Measurements from ENCODE around the gene TTC14. TPM values are rescaled to one million over a fixed set of nuclear protein-coding genes. Genes with fewer than 3 reads are reported as not detected.

The TTC14 gene
- total and polyA plus RNA-seq, 10 of the 15 experiments (the other 5 are each of a cell fraction or from before 2014, with no cell fraction given): 14.0 to 81.5 (median 29.4) TPM

DNA sequence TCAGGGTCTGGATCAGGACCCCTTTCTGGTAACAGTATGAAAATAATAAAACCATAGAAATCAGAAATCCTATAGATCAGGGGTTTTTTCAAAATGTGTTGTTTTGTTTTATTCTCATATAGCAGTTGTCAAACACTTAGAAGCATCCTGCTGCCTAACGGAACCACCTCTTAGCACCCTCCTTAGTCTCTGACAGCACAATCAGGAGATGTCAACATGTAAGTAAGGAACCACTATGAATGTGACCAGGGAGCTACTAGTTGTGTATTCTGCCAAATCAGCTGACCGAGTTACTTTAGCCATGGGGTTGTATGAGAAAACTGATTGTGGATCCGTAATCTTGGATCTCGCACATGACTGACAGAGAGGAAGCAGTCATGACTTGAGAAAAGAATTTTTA, 55.1 kb downstream of the TTC14 start:
- FAIRE-seq: no peak
- ChIA-PET POLR2A (interaction anchor here (0.6 kb wide), 1 partner anchor 1096 kb away, joined by 4 read pairs; no protein-coding TSS in a partner anchor), CTCF (no interaction called here)

More for the DNA sequence above, 55.1 kb downstream of the TTC14 start:
- DNase-seq (ENCODE audit: low read depth, low spot score) (no peak), ATAC-seq (peak; percentile 31; the same call in 2 of the 3 replicates)
- no peak overlapping the region for H3K27ac ChIP-seq (ENCODE audit: control insufficient read depth, insufficient read depth)
- H3K9ac ChIP-seq (ENCODE audit: control insufficient read depth, insufficient read depth, low read length): no peak overlapping the region
- no peak overlapping the region for H3K4me2 ChIP-seq (ENCODE audit: control insufficient read depth, insufficient read depth)
- intact Hi-C loops (cut with micrococcal nuclease; ENCODE audit: unreplicated experiment): no loop called here
- in situ Hi-C loops (cut with MboI): no loop called here
- TF ChIP-seq DPF2 (IDR thresholded peaks at IDR 0.05): no peak
- no peaks in the 10 kb centered on the region for H3K79me2 ChIP-seq (ENCODE audit: control insufficient read depth, insufficient read depth, low read length)
- H3K4me1 ChIP-seq (ENCODE audit: control insufficient read depth, insufficient read depth, low read length): no peaks in the 10 kb centered on the region
- H3K36me3 ChIP-seq (ENCODE audit: control insufficient read depth in 2 of 2, insufficient read depth in 2 of 2, low read length in 1 of 2): no peaks in the 10 kb centered on the region
- H4K20me1 ChIP-seq (ENCODE audit: control insufficient read depth, insufficient read depth): no peaks in the 10 kb centered on the region
- BruUV-seq (replicated peaks): no TSS peak
- SMC1A ChIA-PET (ENCODE audit: uncharacterized antibody, unreplicated experiment): interaction anchor here (0.6 to 1.2 kb wide), 4 partner anchors 13 to 540 kb away, joined by 3 to 4 read pairs (median 3); no protein-coding TSS in a partner anchor
- H3K4me3 ChIP-seq: no peak overlapping the region
- no peaks in the 10 kb centered on the region for H3K27me3 ChIP-seq (replicated peaks in 1 of 2; ENCODE audit: control insufficient read depth in 2 of 2, insufficient read depth in 2 of 2, low read length in 1 of 2)
- H3K9me3 ChIP-seq (replicated peaks; ENCODE audit: control insufficient read depth, insufficient read depth, low read length): no peaks in the 10 kb centered on the region
- RAD21 ChIA-PET (ENCODE audit: unreplicated experiment): interaction anchor here (1.1 kb wide), 1 partner anchor 55 kb away, joined by 3 read pairs; the partner anchor contains the start of gene TTC14
- WGBS (ENCODE audit: insufficient coverage, insufficient replicate concordance, low lambda C conversion rate, missing lambda C conversion rate): 40% methylated on average over 4 of the region's 4 CpGs
- no peak overlapping the region for H2AFZ ChIP-seq (ENCODE audit: control insufficient read depth, low read depth, low read length)

Small RNAs within 50 kb of the gene (small RNA-seq; reads per million reads assigned to genes)
- gene AC068298.1 (not detected), gene RNU6-486P (not detected)

Other genes with a start within 250 kb of the TTC14 start
- gene CCDC39, start 77.3 kb downstream of the TTC14 start, total RNA-seq (2014; rRNA removed): 0.16 and 0.23 TPM in 2 replicates
- 0.67 and 0.74 TPM in 2 replicates for gene CCDC39, start 77.3 kb downstream of the TTC14 start, total RNA-seq (2014; rRNA removed; fragmentation: Illumina TruSeq; extraction: Trizol)
- 0.43 and 0.44 TPM in 2 replicates for gene CCDC39, start 77.3 kb downstream of the TTC14 start, total RNA-seq (2021)
- 0.10 and 0.19 TPM in 2 replicates for gene CCDC39, start 77.3 kb downstream of the TTC14 start, polyA plus RNA-seq (2011; rRNA removed)
- 0.69 and 0.89 TPM in 2 replicates for gene CCDC39, start 77.3 kb downstream of the TTC14 start, polyA plus RNA-seq (2014; fragmentation: Illumina TruSeq; extraction: Trizol)
- gene CCDC39, start 77.3 kb downstream of the TTC14 start, polyA plus RNA-seq (2014; fragmentation: Nextera tagmentation; extraction: Ambion mirVana): under 1 TPM; 0.32 to 0.38 TPM
- gene CCDC39, start 77.3 kb downstream of the TTC14 start, polyA plus RNA-seq (2014; rRNA removed): 0.08 and 0.27 TPM in 2 replicates
- gene CCDC39, start 77.3 kb downstream of the TTC14 start, polyA plus RNA-seq (2016; fragmentation: Nextera tagmentation; extraction: Ambion mirVana): under 1 TPM; 0.16 to 0.29 TPM